Omental fat pad (tissue), 4 donors: ENCODE data around the gene PLSCR2. TPM values are rescaled to one million over a fixed set of nuclear protein-coding genes. Genes with fewer than 3 reads are reported as not detected.
"Not testable (repeated sequence)": the region's sequence is repeated elsewhere in the genome, so short reads cannot be mapped to it uniquely, and the experiment has no call there.

Source experiments
- ATAC-seq: fragments of 150-250 bp; one replicate; pipeline ENCODE4 v1.9.1; 2016; ENCODE audit warnings: mild to moderate bottlenecking, moderate library complexity; ENCODE audit not compliant: low FRiP score
- DNase-seq: peaks from one replicate; pipeline ENCODE4 v3.0.0-alpha.2; 2019; ENCODE audit warnings: low spot score
- total RNA-seq, 4 donors: library from RNA; depleted of rRNA; stranded (reverse); fragments of >200 nt; gene quantifications; one replicate each; pipeline ENCODE4 v1.1.0, GENCODE V29; 2016
- TF ChIP-seq, protein P1 (sequence below), 3 donors: fragments of 450-650 bp; IDR thresholded peaks; one replicate each; pipeline ENCODE4 v1.5.1; 2016 to 2017; ENCODE audit warnings: antibody characterized with exemption in 3 of 3, mild to moderate bottlenecking in 3 of 3, moderate library complexity in 2 of 3

PLSCR2 gene
- total RNA-seq, 4 donors from 2014 or later = not detected

DNA sequence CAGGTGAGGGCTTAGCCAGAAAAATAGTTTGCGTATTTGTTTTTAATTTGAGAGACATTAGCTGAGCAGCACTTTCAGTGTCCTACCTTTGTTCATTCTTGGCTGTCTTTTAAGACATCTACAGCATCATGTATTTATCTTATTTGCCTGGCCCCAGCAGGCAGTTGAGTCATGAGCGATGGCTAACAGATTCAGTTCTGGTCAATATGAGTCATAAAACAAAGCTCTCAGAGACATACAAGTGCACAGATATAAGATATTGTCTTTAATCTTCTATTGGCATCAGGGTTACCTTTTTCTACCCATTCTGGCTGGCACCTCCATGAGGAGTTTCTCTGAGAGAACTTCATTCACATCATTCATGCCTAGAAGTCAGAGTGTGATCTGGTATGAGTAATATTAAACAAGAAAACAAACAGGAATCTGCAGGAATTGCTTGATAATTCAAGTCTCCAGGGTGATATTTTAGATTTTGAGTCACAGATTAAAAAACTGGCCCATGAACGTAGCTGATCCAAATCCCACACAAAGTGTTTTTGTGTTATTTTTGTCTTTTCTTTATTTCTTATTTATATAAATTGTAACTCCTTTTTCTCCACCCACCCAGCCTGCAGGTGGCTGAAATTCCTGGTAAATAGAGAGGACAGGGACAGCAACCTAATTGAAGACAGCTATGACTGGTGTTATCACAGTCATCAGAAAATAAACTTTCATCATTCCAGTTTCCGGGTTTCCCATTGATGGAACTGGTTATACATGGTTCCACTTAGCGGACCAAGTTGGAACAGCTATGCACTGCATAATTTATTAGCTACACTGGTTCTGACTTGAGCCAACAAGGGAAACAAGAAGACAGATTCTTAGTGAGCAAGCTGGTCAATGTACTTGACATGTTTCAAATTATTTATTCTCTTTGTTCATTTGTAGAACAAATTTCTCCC lies 47.3 kb downstream of the PLSCR2 start:
- TF ChIP-seq, protein P1, sequence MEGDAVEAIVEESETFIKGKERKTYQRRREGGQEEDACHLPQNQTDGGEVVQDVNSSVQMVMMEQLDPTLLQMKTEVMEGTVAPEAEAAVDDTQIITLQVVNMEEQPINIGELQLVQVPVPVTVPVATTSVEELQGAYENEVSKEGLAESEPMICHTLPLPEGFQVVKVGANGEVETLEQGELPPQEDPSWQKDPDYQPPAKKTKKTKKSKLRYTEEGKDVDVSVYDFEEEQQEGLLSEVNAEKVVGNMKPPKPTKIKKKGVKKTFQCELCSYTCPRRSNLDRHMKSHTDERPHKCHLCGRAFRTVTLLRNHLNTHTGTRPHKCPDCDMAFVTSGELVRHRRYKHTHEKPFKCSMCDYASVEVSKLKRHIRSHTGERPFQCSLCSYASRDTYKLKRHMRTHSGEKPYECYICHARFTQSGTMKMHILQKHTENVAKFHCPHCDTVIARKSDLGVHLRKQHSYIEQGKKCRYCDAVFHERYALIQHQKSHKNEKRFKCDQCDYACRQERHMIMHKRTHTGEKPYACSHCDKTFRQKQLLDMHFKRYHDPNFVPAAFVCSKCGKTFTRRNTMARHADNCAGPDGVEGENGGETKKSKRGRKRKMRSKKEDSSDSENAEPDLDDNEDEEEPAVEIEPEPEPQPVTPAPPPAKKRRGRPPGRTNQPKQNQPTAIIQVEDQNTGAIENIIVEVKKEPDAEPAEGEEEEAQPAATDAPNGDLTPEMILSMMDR (IDR thresholded peaks at IDR 0.05) = no peak
- ATAC-seq = no peak
- no peak for DNase-seq

DNA sequence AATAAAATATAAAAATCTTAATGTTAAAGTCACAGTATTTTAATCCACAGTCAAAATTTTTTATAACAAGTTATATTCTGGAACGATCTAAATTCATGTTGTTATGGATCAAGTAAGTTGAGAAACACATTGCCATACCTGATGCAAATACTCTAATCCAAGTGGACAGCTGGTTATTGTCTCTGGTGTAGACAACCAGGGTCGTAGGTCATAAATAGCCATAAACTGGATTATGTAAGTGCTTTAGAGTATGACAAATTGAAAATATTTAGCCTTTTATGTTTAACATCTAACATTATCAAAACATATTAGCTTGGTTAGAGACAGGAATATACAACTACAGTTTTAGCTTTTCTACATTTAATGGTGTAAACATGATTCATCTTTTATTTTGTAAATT lies 53.0 kb downstream of the PLSCR2 start:
- DNase-seq (no peak), ATAC-seq (no peak)
- TF ChIP-seq, protein P1 (IDR thresholded peaks at IDR 0.05) = no peak

DNA sequence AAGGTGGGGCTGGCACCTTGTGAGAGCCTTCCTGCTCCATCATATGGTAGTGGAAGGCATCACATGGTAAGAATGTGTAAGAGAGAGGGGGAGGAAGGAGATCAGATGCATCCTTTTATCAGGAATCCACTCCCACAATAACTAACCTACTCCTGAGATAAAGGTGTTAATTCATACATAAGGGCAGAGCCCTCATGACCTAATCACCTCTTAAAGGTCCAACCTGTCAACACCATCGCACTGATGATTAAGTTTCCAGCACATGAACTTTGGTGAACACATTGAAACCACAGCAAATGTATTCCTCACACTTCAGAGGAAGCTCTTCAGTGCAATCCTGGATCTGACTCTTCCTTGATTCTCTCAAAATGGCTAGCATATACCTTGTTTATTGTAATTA lies 55.4 kb downstream of the PLSCR2 start:
- ATAC-seq (no peak), DNase-seq (no peak)
- TF ChIP-seq, protein P1 (IDR thresholded peaks at IDR 0.05) = no peak

DNA sequence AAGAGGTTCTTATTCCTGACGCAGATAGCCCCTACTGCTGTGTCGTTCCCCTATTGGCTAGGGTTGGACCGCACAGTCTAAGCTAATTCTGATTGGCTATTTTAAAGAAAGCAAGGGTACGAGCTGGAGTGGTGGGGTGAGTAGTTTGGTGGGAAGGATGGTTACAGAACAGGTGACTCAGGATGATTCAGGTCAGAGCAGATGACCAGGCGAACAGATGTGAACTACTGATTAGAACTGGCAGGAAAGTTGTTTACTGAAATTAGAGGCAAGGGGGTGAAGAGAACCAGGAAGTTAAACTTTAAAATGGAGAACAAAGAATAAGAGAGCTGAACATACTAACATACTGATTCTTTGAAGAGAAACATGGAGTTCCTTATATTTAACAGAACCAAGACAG lies 56.6 kb downstream of the PLSCR2 start:
- not testable (repeated sequence) for DNase-seq, ATAC-seq

DNA sequence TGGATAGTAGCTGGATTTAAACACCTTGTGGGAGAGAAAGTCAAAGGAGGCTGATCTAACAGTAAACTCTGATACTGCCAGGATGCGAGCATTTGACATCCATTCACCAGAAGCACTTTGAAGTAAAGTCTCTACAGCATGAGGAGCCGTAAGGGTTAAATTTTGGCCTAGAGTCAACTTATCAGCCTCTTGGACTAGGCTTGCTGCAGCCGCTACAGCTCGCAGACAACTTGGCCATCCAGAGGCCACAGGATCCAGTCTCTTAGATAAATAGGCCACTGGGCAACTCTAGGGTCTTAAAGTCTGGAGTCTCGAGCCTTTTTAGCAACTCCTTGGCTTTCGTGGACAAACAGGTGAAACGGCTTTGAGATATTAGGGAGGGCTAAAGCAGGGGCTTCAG lies 61.4 kb downstream of the PLSCR2 start:
- ATAC-seq = no peak
- TF ChIP-seq, protein P1 (IDR thresholded peaks at IDR 0.05) = no peak
- DNase-seq = no peak

DNA sequence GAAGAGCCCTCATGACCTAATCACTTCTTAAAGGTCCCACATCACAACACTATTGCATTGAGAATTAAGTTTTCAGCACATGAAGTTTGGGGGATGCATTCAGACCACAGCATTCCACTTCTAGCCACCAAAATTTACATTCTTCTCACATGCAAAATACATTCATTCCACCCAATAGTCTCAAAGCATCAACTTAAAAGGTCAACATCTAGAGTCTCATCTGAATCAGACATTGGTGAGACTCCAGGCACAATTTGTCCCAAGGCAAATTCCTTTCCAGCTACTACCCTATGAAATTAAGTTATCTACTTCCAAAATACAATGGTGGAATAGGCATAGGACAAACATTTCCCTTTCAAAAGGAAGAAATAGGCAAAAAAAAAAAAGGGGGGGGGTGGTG lies 64.9 kb downstream of the PLSCR2 start:
- ATAC-seq = no peak
- no peak for DNase-seq
- TF ChIP-seq, protein P1 (IDR thresholded peaks at IDR 0.05) = no peak

DNA sequence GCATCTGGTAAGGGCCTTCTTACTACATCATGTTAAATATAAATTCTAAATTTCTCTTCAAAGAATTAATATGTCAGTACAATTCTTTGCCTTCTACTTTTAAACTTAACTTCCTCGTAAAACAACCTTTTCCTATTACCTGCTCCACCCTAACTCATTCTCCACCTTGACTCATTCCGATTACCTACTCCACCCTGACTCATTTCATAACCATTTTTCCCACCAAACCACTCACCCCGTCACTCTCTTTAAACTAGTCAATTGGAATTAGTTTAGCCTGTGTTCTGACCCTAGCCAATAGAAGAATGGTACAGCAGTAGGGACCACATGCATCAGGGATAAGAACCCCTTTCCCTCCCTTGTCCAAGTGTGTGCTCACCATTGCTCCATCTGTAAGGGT lies 65.6 kb downstream of the PLSCR2 start:
- ATAC-seq = no peak
- TF ChIP-seq, protein P1 (IDR thresholded peaks at IDR 0.05) = no peak
- DNase-seq = no peak
